Loucy (cell line): Measurements from ENCODE around the gene CRYBG2.

Experiments
- H2AFZ ChIP-seq: fragments of 200-600 bp; sonication (generic); 2 replicates; pipeline ENCODE4 v1.6.0; 2016; ENCODE audit warnings: antibody characterized with exemption, mild to moderate bottlenecking, low read length, moderate library complexity
- H3F3A ChIP-seq: fragments of 200-600 bp; 2 replicates; pipeline ENCODE4 v1.6.0; 2016; ENCODE audit warnings: antibody characterized with exemption, low read depth, mild to moderate bottlenecking
- H3K27me3 ChIP-seq: fragments of 200-600 bp; sonication (generic); 2 replicates; pipeline ENCODE4 v1.6.1; 2014; ENCODE audit warnings: low read length, mild to moderate bottlenecking; ENCODE audit not compliant: insufficient read depth, poor library complexity, severe bottlenecking
- H3K36me3 ChIP-seq: fragments of 200-600 bp; sonication (generic); 2 replicates; pipeline ENCODE4 v1.6.1; 2016; ENCODE audit warnings: low read length; ENCODE audit not compliant: insufficient read depth
- H3K4me1 ChIP-seq: fragments of 200-600 bp; sonication (generic); 2 replicates; pipeline ENCODE4 v1.5.1; 2014; ENCODE audit warnings: low read length, mild to moderate bottlenecking; ENCODE audit not compliant: insufficient read depth, poor library complexity, severe bottlenecking
- H3K4me2 ChIP-seq: fragments of 200-600 bp; sonication (generic); 2 replicates; pipeline ENCODE4 v1.6.0; 2014; ENCODE audit warnings: antibody characterized with exemption, low read length, low read depth, mild to moderate bottlenecking; ENCODE audit not compliant: poor library complexity, severe bottlenecking
- H3K4me3 ChIP-seq: fragments of 200-600 bp; sonication (generic); 2 replicates; pipeline ENCODE4 v1.5.1; 2014; ENCODE audit warnings: low read length, mild to moderate bottlenecking, mixed read lengths; ENCODE audit not compliant: poor library complexity, severe bottlenecking
- H3K79me2 ChIP-seq: fragments of 200-600 bp; sonication (generic); 2 replicates; pipeline ENCODE4 v1.6.1; 2014; ENCODE audit warnings: low read length; ENCODE audit not compliant: insufficient read depth
- H3K9ac ChIP-seq: fragments of 200-600 bp; sonication (generic); 2 replicates; pipeline ENCODE4 v1.6.0; 2014; ENCODE audit warnings: mild to moderate bottlenecking, low read depth, low read length, moderate library complexity; ENCODE audit not compliant: poor library complexity, severe bottlenecking
- H3K9me2 ChIP-seq: fragments of 200-600 bp; sonication (generic); replicated peaks from 2 replicates; pipeline ENCODE4 v1.6.1; 2016; ENCODE audit warnings: low read depth, low read length, mixed read lengths
- H3K9me3 ChIP-seq: fragments of 200-600 bp; sonication (generic); 2 replicates; pipeline ENCODE4 v1.6.1; 2014; ENCODE audit warnings: mild to moderate bottlenecking, antibody characterized with exemption, low read length, low read depth; ENCODE audit not compliant: insufficient read depth
- H4K20me1 ChIP-seq: fragments of 200-600 bp; sonication (generic); 2 replicates; pipeline ENCODE4 v1.6.0; 2014; ENCODE audit warnings: antibody characterized with exemption, low read length, mild to moderate bottlenecking; ENCODE audit not compliant: insufficient read depth, poor library complexity, severe bottlenecking
- CTCF ChIP-seq: fragments of 200-600 bp; sonication (generic); conservative IDR thresholded peaks from 2 replicates; pipeline ENCODE4 v1.5.1; 2014; ENCODE audit warnings: mild to moderate bottlenecking, antibody characterized with exemption, low read length
- EZH2phosphoT487 ChIP-seq: fragments of 200-600 bp; IDR thresholded peaks from 2 replicates; pipeline ENCODE4 v1.6.1; 2018; ENCODE audit warnings: antibody characterized with exemption, mild to moderate bottlenecking, moderate library complexity, borderline replicate concordance

The CRYBG2 gene

GRCh38 chr1:26353976-26354820 is at the start of gene CRYBG2:
Gene CRYBG2, minus strand, starts transcription at chr1:26354130. Its CDS starts 7,473 bp downstream, at chr1:26346657.
- TF ChIP-seq EZH2phosphoT487 (no peak), CTCF (no peak)
- no peaks in the 10 kb centered on the region for H3K27me3 ChIP-seq
- no peaks in the 10 kb centered on the region for H3K36me3 ChIP-seq
- no peak within 1 kb of the TSS for H3K9ac ChIP-seq
- H3K9me2 ChIP-seq: no peaks in the 10 kb centered on the region
- H3K4me1 ChIP-seq: peaks cover 4% of the 10 kb centered on the region
- no peaks in the 10 kb centered on the region for H3K9me3 ChIP-seq
- H2AFZ ChIP-seq: no peak within 1 kb of the TSS
- H3K4me2 ChIP-seq: no peak within 1 kb of the TSS
- H3F3A ChIP-seq: no peaks in the 10 kb centered on the region
- no peaks in the 10 kb centered on the region for H4K20me1 ChIP-seq
- H3K79me2 ChIP-seq: no peaks in the 10 kb centered on the region
- H3K4me3 ChIP-seq: no peak within 1 kb of the TSS

- no peaks in the 10 kb centered on the region for H3K36me3 ChIP-seq
- no peak overlapping the region for H2AFZ ChIP-seq
- no peaks in the 10 kb centered on the region for H4K20me1 ChIP-seq
- no peak overlapping the region for H3K9ac ChIP-seq
- TF ChIP-seq CTCF: no peak
- no peak for TF ChIP-seq EZH2phosphoT487
- no peaks in the 10 kb centered on the region for H3K27me3 ChIP-seq
- H3F3A ChIP-seq: no peaks in the 10 kb centered on the region
- no peaks in the 10 kb centered on the region for H3K4me1 ChIP-seq
- H3K9me2 ChIP-seq: no peaks in the 10 kb centered on the region
- H3K9me3 ChIP-seq: no peaks in the 10 kb centered on the region
- H3K79me2 ChIP-seq: no peaks in the 10 kb centered on the region
- no peak overlapping the region for H3K4me3 ChIP-seq
- H3K4me2 ChIP-seq: no peak overlapping the region
These were observed 49.7 kb upstream of the CRYBG2 start for GRCh38 chr1:26403656-26404055.

DNA sequence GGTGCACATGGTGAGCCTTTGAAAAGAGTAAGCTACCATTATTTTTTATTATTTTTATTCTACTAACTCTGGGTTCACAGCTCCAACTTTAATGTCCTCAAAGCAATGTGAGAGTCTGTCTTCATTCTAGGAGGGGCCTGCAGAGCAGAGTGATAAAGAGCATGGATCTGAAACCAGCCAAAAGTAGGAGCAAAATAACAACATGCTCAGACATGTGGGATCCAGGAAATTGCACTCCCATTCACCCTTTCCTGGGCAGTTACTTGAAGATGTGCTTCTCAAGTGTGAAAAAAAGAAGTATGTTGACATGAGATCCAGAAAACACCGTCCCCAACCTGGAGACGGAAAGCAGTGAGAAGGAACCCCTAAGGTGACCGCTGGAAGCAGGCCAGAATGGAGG is 48.0 kb upstream of the CRYBG2 start:
- H3K36me3 ChIP-seq: no peaks in the 10 kb centered on the region
- no peaks in the 10 kb centered on the region for H4K20me1 ChIP-seq
- H3K9me3 ChIP-seq: no peaks in the 10 kb centered on the region
- H3K4me3 ChIP-seq: no peak overlapping the region
- H3K4me1 ChIP-seq: no peaks in the 10 kb centered on the region
- H3F3A ChIP-seq: no peaks in the 10 kb centered on the region
- H3K4me2 ChIP-seq: no peak overlapping the region
- no peaks in the 10 kb centered on the region for H3K79me2 ChIP-seq
- H2AFZ ChIP-seq: no peak overlapping the region
- H3K27me3 ChIP-seq: no peaks in the 10 kb centered on the region
- no peak overlapping the region for H3K9ac ChIP-seq
- no peak for TF ChIP-seq CTCF
- no peak for TF ChIP-seq EZH2phosphoT487
- no peaks in the 10 kb centered on the region for H3K9me2 ChIP-seq
